PC-3 (cell line): ENCODE results near the gene CTNNA3. TPM values are rescaled to one million over a fixed set of nuclear protein-coding genes. Genes with fewer than 3 reads are reported as not detected.

Experiments
- ATAC-seq: fragments of 200-7000 bp; cut with Tn5 transposase; 2 replicates; pipeline ENCODE4 v1.9.1; 2020; ENCODE audit warnings: mild to moderate bottlenecking, moderate library complexity
- BruUV-seq: library from RNA; stranded (reverse); fragments of 400-500 nt; replicated peaks from 2 replicates; lab custom pipeline; 2021; lab: Mats Ljungman, UMichigan
- CTCF ChIA-PET: fragments of 300-600 bp; sonication (Branson Sonifier 250); formaldehyde crosslinking; loops from one replicate; lab custom pipeline; 2022; ENCODE audit warnings: antibody characterized with exemption; lab: Charles Lee
- POLR2A ChIA-PET: fragments of 300-600 bp; sonication (Branson Sonifier 250); formaldehyde crosslinking; loops from one replicate; lab custom pipeline; 2022; ENCODE audit warnings: antibody characterized with exemption; ENCODE audit not compliant: unreplicated experiment; lab: Charles Lee
- DNase-seq: peaks from one replicate; pipeline ENCODE4 v3.0.0-alpha.2; 2015
- H2AFZ ChIP-seq: fragments of 300-600 bp; sonication (generic); 2 replicates; pipeline ENCODE4 v1.6.0; 2016; ENCODE audit warnings: antibody characterized with exemption, low read length
- H3F3A ChIP-seq: fragments of 300-600 bp; sonication (generic); one replicate; pipeline ENCODE4 v1.6.0; 2017; ENCODE audit warnings: antibody characterized with exemption, low read length, control low read depth, mild to moderate bottlenecking; ENCODE audit not compliant: unreplicated experiment
- H3K27ac ChIP-seq: fragments of 300-600 bp; sonication (generic); 2 replicates; pipeline ENCODE4 v1.5.1; 2016; ENCODE audit warnings: mild to moderate bottlenecking, low read length
- H3K27me3 ChIP-seq: fragments of 300-600 bp; sonication (generic); 2 replicates; pipeline ENCODE4 v1.6.1; 2016; ENCODE audit warnings: low read length, mixed read lengths
- H3K36me3 ChIP-seq: fragments of 300-600 bp; sonication (generic); 2 replicates; pipeline ENCODE4 v1.6.1; 2016; ENCODE audit warnings: low read depth, mixed run types, low read length, mixed read lengths
- H3K4me1 ChIP-seq: fragments of 300-600 bp; sonication (generic); 2 replicates; pipeline ENCODE4 v1.5.1; 2016; ENCODE audit warnings: low read length; ENCODE audit not compliant: insufficient read depth
- H3K4me2 ChIP-seq: fragments of 300-600 bp; sonication (generic); 2 replicates; pipeline ENCODE4 v1.6.0; 2016; ENCODE audit warnings: low read length
- H3K4me3 ChIP-seq: fragments of 300-600 bp; sonication (generic); 2 replicates; pipeline ENCODE4 v1.5.1; 2016; ENCODE audit warnings: mild to moderate bottlenecking, low read length, mixed read lengths
- H3K79me2 ChIP-seq: fragments of 300-600 bp; sonication (generic); 2 replicates; pipeline ENCODE4 v1.6.1; 2017; ENCODE audit warnings: low read length, mixed read lengths
- H3K9ac ChIP-seq: fragments of 300-600 bp; sonication (generic); 2 replicates; pipeline ENCODE4 v1.6.0; 2016; ENCODE audit warnings: mild to moderate bottlenecking, low read length
- H3K9me2 ChIP-seq: fragments of 300-600 bp; sonication (generic); replicated peaks from 2 replicates; pipeline ENCODE4 v1.6.1; 2016; ENCODE audit warnings: mixed run types, low read length, mixed read lengths
- H3K9me3 ChIP-seq: fragments of 300-600 bp; sonication (generic); 2 replicates; pipeline ENCODE4 v1.6.1; 2016; ENCODE audit warnings: low read length, mixed read lengths
- H4K20me1 ChIP-seq: fragments of 300-600 bp; sonication (generic); 2 replicates; pipeline ENCODE4 v1.6.1; 2016; ENCODE audit warnings: low read length, mixed read lengths
- CTCF ChIP-seq: fragments of 300-600 bp; sonication (generic); conservative IDR thresholded peaks from 2 replicates; pipeline ENCODE4 v1.5.1; 2017; ENCODE audit warnings: antibody characterized with exemption, low read depth, mild to moderate bottlenecking, low read length
- EZH2 ChIP-seq: fragments of 300-600 bp; sonication (generic); IDR thresholded peaks from one replicate; pipeline ENCODE4 v1.6.1; 2017; ENCODE audit warnings: antibody characterized with exemption, mild to moderate bottlenecking, low read length; ENCODE audit not compliant: unreplicated experiment
- EZH2phosphoT487 ChIP-seq: fragments of 300-600 bp; sonication (generic); IDR thresholded peaks from 2 replicates; pipeline ENCODE4 v1.6.1; 2018; ENCODE audit warnings: mild to moderate bottlenecking, antibody characterized with exemption, low read length, borderline replicate concordance
- intact Hi-C: fragments of 100-400 bp; cut with micrococcal nuclease; formaldehyde crosslinking; loops from 2 replicates; pipeline ENCODE4 v1.9.0; 2023
- total RNA-seq: library from RNA; depleted of rRNA; stranded (reverse); fragments of >200 nt; gene quantifications from 2 replicates; pipeline ENCODE4 v1.2.3, GENCODE V29; 2014

CTNNA3 gene
- total RNA-seq, 1 experiment from 2014 or later: 1.9 TPM

- no peak for DNase-seq
- H3K9me3 ChIP-seq: no peaks in the 10 kb centered on the region
- H3K27ac ChIP-seq: no peak overlapping the region
- no peaks in the 10 kb centered on the region for H3K4me1 ChIP-seq
- peaks cover 52% of the 10 kb centered on the region for H3K27me3 ChIP-seq
- no peak overlapping the region for H3K4me3 ChIP-seq
- intact Hi-C loops: no loop called here
- H3K79me2 ChIP-seq: no peaks in the 10 kb centered on the region
- H3K36me3 ChIP-seq: no peaks in the 10 kb centered on the region
- no peaks in the 10 kb centered on the region for H3K9me2 ChIP-seq
- ATAC-seq: no peak
- H3K9ac ChIP-seq: no peak overlapping the region
- ChIA-PET POLR2A (no interaction called here), CTCF (no interaction called here)
- TF ChIP-seq CTCF: no peak
- TF ChIP-seq EZH2phosphoT487: no peak
- TF ChIP-seq EZH2: no peak
- H2AFZ ChIP-seq: no peak overlapping the region
- no peak overlapping the region for H3K4me2 ChIP-seq
- no peaks in the 10 kb centered on the region for H4K20me1 ChIP-seq
- no TSS peak for BruUV-seq
- H3F3A ChIP-seq: no peaks in the 10 kb centered on the region
Measured at GRCh38 chr10:67022099-67022498, 673.9 kb downstream of the CTNNA3 start.

GRCh38 chr10:67017218-67017617 lies 678.8 kb downstream of the CTNNA3 start:
- Histone ChIP-seq H3K27ac (no peak overlapping the region), H3K36me3 (no peaks in the 10 kb centered on the region), H3K9me3 (no peaks in the 10 kb centered on the region), H3K9ac (no peak overlapping the region), H4K20me1 (no peaks in the 10 kb centered on the region), H3K79me2 (no peaks in the 10 kb centered on the region), H3K4me2 (no peak overlapping the region), H3K27me3 (peaks cover 47% of the 10 kb centered on the region), H2AFZ (no peak overlapping the region), H3K9me2 (no peaks in the 10 kb centered on the region), H3F3A (no peaks in the 10 kb centered on the region), H3K4me3 (no peak overlapping the region), H3K4me1 (no peaks in the 10 kb centered on the region; the same call in 1 of the 2 replicates)
- BruUV-seq: no TSS peak
- ATAC-seq: no peak
- ChIA-PET POLR2A (no interaction called here), CTCF (no interaction called here)
- intact Hi-C loops: no loop called here
- no peak for DNase-seq
- TF ChIP-seq CTCF (no peak), EZH2phosphoT487 (no peak), EZH2 (no peak)

- Histone ChIP-seq H3K4me3 (no peak overlapping the region), H3K36me3 (no peaks in the 10 kb centered on the region), H3K79me2 (no peaks in the 10 kb centered on the region), H4K20me1 (no peaks in the 10 kb centered on the region), H2AFZ (no peak overlapping the region), H3K9me3 (no peaks in the 10 kb centered on the region), H3K4me1 (no peaks in the 10 kb centered on the region; the same call in 1 of the 2 replicates), H3K4me2 (no peak overlapping the region), H3K9me2 (no peaks in the 10 kb centered on the region), H3F3A (no peaks in the 10 kb centered on the region), H3K27me3 (peaks cover 29% of the 10 kb centered on the region), H3K9ac (no peak overlapping the region), H3K27ac (no peak overlapping the region)
- ChIA-PET POLR2A (interaction anchor here (0.7 kb wide), 1 partner anchor 240 kb away, joined by 4 read pairs; no protein-coding TSS in a partner anchor), CTCF (interaction anchor here (0.5 to 0.6 kb wide), 2 partner anchors 43 to 510 kb away, joined by 6 to 9 read pairs; no protein-coding TSS in a partner anchor)
- DNase-seq: peak; percentile 58
- TF ChIP-seq CTCF (no peak), EZH2 (no peak), EZH2phosphoT487 (no peak)
- ATAC-seq: peak; percentile 87
- no TSS peak for BruUV-seq
- intact Hi-C loops: no loop called here
Measured at GRCh38 chr10:67015225-67015624, 680.8 kb downstream of the CTNNA3 start.
